ENCODE measurements around the gene ZNF766. TPM values are rescaled to one million over a fixed set of nuclear protein-coding genes. Genes with fewer than 3 reads are reported as not detected.

Gene ZNF766
- total RNA-seq, 1 experiment from 2014 or later: 32.9 TPM

GRCh38 chr19:52269338-52270261 is at the start of gene ZNF766 (continued):
- TF ChIP-seq FOXP4 (CRISPR knock-in tag; IDR thresholded peaks at IDR 0.05) (no peak), NR1H2 (CRISPR knock-in tag; IDR thresholded peaks at IDR 0.05) (no peak), ZNF512 (CRISPR knock-in tag; IDR thresholded peaks at IDR 0.05; ENCODE audit: borderline replicate concordance) (no peak), ZNF281 (CRISPR knock-in tag; IDR thresholded peaks at IDR 0.05) (no peak), ZNF317 (CRISPR knock-in tag; IDR thresholded peaks at IDR 0.05; ENCODE audit: borderline replicate concordance, low read depth) (no peak), ARID4B (CRISPR knock-in tag; IDR thresholded peaks at IDR 0.05; ENCODE audit: borderline replicate concordance) (no peak; the same call in 1 of the 2 replicates), FOXP1 (CRISPR knock-in tag; IDR thresholded peaks at IDR 0.05; ENCODE audit: borderline replicate concordance) (peak; percentile 32; the same call in 1 of the 2 replicates), AR (CRISPR knock-in tag; IDR thresholded peaks at IDR 0.05) (no peak)

- ChIA-PET POLR2A (no interaction called here), CTCF (no interaction called here)
- Mint-ChIP-seq H3K9me3 (no peaks in the 10 kb centered on the region), H3K27me3 (ENCODE audit: low read depth) (no peaks in the 10 kb centered on the region), H3K4me3 (no peak overlapping the region), H3K27ac (no peak overlapping the region), H3K4me1 (no peaks in the 10 kb centered on the region), H3K36me3 (peaks cover 91% of the 10 kb centered on the region)
- ATAC-seq (no peak), DNase-seq (ENCODE audit: low spot score) (no peak)
- TF ChIP-seq JAZF1 (CRISPR knock-in tag; IDR thresholded peaks at IDR 0.05): no peak
- TF ChIP-seq ZNF232 (CRISPR knock-in tag; IDR thresholded peaks at IDR 0.05): no peak
- TF ChIP-seq RORB (CRISPR knock-in tag; IDR thresholded peaks at IDR 0.05): no peak
These were observed 49.8 kb upstream of the ZNF766 start for GRCh38 chr19:52219611-52220010.
